Stimulated activated CD4-positive, alpha-beta T cell treated with anti-CD3 and anti-CD28 coated beads, Interleukin-4, amount 100 ng/mL, for 24 hours (primary cell): Measurements from ENCODE around the gene TRABD2A.
"Not testable (repeated sequence)": the region's sequence is repeated elsewhere in the genome, so short reads cannot be mapped to it uniquely, and the experiment has no call there.

Experiments
- DNase-seq: peaks from one replicate; pipeline ENCODE4 v3.0.0-alpha.2; 2020

TRABD2A gene

DNA sequence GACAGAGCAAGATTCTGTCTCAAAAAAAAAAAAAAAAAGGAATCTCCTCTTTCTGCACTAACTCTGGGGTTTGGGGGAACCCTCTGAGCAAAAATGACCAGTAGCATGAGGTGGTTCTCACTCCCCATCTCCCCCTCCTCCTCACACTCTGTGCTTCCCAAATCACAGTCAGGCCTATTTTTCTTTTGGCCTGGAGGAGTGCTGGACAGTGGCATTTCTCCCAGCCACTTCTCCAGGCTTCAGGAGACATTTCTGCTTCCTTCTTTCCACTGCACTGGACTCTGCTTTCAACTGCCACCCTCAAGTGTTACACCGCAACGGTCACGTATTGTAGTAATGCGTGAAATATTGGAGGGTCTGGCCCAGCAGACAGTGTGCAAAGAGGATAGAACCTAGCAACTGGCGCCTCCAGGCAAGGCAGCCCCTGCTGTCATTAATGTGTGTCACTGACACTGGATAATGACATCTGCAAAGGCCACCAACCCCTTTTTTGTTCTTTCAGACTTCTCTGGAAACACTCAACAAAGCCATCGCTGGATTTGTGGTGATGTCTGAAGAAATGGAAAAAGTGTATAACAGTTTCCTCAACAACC lies 68.9 kb downstream of the TRABD2A start:
- DNase-seq = no peak

DNA sequence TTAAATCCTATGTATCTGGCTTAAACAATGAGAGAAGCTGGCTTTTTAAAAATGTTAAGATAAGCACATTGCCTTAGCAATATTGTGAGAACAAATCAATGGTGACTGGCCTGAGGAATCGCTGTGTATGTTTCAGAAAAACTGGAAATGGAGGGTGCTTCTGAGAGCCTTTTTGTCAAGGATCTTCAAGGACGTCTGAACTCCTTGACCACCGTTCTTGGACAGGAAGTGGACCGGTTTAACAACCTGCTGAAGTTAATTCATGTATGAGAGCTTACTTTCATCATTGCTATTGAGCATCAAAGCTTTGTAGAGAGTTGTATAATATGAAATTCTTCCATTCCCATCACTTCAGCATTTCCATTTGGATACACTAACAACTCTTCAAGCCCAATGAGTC lies 72.6 kb downstream of the TRABD2A start:
- no peak for DNase-seq

DNA sequence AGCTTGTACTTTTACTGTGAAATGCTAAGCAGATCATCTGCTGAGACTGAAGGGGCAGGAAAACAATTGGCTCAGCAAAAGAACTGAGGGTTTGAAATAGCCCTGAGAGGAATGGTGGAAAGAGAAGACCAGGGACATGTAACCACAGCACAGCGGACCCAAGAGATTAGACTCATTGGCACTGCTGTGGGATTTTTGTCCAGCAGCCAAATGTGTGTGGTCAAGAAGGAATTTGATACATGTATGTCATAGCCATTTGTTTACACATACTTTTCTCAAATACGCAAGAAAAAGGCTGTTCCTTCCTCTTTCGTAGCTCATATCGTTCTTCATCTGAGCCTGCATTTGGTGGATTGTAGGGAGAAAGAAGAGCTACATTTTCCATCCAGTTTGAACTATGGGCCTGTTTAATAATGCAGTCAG lies 73.8 kb downstream of the TRABD2A start:
- DNase-seq = no peak

DNA sequence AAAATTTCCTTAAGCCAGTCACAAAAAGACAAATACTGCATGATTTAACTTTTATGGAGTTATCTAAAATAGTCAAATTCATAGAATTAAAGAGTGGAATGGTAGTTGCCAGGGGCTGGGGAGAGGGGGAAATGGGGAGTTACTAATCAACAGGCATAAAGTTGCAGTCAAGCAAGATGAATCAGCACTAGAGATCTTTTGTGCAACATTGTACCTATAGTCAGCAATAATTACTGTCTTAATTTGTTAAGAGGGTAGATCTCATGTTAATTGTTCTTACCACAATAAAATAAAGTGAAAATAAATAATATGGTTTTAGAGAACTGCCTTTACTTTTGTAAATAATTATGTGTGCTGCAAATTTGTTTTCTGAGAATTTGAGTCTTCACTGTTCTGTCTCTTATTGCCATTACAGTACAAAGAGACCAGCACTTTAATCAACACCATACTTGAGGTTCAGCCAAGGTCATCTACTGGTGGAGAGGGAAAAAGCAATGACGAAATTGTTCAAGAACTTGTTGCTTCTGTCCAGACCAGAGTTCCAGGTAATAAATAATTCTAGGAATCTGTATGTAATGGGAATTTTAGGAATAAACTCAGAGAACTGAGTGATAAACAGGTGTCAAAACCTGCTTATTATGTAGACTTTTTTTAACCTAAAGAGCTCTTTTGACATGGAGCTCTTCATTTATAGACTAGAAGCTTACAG lies 75.5 kb downstream of the TRABD2A start:
- DNase-seq = no peak

DNA sequence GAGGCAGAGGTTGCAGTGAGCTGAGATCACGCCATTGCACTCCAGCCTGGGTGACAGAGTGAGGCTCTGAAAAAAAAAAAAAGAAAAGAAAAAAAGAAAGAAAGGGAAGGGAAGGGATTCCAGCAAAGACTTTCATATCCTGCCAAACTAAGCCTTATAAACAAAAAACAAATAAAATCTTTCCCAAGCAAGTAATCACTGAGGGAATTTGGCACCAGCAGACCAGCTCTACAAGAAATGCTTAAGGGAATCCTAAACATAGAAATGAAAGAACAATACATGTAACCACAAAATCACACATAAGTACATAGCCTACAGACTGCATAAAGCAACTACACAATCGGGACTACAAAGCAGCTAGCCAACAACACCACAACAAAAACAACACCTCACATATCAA lies 79.1 kb downstream of the TRABD2A start:
- DNase-seq = no peak

DNA sequence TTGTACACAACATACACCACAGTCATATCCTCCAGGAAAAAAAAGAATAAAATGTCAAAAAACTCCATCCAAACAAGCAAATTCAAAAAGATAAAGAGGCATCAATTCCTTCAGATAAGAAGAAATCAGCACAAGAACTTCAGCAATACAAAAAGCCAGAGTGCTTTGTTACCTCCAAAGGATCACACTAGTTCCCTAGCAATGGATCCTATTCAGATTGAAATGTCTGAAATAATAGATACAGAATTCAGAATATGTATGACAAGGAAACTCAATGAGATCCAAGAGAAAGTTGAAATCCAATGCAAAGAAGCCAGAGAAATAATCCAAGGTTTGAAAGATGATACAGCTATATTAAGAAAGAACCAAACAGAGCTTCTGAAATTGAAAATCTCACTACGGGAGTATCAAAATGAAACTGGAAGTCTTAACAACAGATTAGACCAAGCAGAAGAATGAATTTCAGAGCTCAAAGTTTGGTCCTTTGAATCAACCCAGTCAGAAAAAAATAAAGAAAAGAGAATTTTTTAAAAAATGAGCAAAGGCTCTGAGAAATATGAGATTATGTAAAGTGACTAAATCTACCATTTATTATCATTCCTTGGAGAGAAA lies 80.6 kb downstream of the TRABD2A start:
- no peak for DNase-seq

DNA sequence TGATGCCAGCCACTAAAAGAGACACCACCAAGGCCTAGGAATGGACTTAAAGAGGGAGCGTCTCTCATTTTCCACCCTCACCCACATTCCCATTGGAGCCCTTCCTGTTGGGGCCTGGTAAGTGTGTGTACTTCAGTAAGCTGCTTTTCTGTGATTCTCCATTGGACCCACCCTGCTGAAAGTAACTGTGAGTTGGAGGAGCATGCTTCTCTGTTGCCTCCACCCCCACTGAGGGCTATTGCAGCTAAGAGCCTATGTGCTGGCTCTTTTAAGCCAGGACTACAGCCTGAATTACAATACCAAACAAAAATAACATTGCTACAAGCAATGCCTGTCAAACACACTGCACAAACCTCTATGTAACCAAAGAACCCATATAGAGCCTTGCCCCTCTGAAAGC lies 81.1 kb downstream of the TRABD2A start:
- DNase-seq = no peak

DNA sequence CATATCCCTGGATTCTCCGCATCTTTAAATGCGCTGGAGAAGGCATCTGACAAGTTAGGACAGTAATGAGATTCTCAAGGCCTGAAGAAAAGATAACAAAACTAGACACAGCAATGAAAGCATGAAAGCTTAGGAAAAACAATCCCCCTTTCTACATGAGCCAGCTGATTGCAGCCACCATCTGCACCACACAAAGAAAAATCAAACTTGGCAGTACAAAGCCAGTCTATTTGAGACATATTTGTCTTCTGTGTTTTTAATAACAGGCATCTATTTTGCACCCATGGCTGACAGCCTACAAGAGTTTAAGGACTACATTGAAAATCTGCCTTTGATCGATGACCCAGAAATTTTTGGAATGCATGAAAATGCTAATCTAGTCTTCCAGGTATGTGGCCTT lies 83.6 kb downstream of the TRABD2A start:
- no peak for DNase-seq

DNA sequence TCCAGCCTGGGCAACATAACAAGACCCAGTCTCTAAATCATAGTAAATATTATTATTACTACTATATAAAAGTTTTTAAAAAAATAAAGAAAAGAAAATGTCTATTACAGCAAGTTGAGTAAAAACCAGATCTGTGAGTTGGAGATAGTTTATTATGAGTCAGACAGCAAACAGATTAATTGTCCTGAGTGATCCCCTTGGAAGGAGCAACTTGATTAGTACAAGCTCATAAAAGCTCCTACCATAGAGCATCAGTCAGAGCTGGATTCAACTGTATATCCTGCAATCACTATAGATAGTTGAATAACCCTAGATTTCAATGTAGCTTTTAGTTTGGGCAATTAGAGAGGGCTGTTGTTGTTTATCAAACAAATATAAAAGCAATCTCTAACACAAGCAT lies 84.1 kb downstream of the TRABD2A start:
- no peak for DNase-seq

DNA sequence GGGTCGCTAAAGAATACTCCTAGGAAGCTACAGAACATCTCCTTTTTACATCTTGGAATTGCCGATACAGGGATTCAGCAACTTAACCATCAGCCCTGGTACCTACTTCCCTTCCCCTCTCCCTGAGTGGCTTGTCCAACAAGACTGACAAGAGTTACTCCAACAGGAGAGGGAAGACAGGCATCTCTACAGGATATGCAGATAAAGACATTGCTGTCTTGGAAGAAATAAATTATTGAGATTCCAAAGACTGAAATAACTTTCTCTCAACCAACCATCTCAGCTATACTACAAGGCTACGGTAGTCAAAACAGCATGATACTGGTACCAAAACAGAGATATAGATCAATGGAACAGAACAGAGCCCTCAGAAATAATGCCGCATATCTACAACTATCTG lies 87.2 kb downstream of the TRABD2A start:
- no peak for DNase-seq

DNA sequence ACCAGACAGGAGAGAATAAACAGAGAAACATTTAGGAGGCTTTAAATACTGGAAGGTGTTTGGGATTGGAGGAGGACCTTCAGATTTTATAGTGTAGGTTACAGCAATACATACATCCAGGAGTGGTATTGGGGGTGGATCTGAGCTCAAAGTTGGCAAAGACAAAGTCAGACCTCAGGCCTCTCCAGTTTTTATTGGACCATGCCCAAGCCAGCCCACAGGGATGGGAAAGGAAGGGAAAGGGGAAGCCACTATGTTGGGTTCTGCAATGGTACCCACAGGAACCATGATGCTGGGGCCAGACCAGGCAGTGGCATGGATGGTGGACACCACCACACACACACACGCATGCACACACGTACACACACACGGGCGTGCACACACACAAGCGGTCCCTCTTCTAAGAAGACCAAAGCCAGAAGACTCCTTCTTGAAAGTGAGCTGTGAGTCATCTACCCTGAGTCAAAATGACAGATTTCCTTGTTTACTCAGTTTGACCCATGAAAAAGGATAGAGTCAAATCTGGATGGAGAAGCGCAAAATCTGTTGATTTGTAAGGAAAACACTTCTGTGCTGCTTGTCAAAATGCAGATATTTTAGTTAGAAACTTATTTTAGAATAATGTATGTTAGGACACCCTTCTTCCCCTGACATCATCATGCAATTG lies 87.9 kb downstream of the TRABD2A start:
- no peak for DNase-seq

DNA sequence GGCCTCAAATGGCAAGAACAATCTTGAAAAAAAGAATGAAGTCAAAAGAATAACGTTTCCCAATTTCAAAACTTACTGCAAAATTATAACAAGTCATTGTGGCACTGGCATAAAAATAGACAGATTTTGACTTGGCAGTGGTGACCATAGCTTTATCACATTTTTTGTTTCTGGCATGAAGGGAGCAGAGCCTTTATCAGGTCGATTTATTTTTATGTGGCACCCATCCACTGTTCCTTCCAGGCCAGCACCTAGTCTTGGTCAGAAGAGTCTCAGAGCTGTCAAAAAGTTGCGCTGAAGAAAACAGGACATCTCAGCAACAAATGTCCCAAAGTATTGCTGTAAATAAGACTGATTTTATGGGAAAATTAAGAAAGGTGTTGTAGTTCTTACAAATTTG lies 92.4 kb downstream of the TRABD2A start:
- no peak for DNase-seq

DNA sequence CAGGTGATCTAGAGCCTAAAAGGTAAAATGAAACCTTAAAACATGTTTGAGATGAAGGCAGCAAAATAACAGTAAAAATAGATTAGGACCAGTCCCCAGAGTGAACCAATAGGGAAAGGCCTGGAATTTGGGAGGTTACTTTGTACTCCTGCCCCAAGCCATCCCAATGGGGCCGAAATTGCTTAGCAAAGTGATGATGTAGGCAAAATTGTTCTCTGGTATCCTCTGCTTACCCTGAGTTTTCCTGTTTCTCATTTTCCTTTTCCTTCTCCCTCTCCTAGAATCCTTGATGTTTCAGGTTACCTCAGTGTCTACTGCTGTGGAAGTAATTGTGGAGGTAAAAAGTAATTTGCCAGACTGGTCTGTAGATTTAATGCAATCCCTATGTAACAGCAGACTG lies 92.9 kb downstream of the TRABD2A start:
- DNase-seq = no peak

DNA sequence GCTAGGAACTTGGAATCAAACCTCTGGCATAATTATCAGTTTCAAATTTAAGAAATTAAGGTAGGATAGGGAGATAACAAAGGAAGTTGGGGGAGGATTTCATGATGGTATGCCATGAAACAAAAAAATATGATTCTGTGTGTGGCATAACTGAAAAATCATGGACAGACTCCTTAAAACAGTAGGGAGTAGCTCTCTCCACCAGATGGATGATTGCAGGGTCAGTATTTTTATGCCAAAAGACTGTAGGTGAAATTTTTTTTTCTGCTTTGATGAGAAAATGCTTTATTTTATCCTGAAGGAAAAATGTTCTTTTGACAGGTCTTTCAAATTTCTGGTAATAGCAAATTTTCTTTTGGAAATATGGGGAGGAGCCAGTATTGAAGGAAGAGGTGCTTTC lies 94.3 kb downstream of the TRABD2A start:
- no peak for DNase-seq

DNA sequence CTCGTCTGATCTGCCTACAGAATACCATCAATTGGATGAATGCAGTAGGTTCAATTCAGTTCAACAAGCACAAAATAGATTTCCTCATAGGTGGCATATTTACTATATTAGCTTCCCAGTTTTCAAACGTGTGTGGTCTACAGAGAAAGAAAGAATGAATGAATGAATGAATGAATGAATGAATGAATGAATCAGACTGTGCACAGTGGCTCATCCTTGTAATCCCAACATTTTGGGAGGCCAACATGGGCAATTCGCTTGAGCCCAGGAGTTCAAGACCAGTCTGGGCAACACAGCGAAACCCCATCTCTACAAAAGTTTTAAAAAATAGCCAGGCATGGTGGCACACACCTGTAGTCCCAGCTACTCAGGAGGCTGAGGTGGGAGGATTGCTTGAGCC lies 94.9 kb downstream of the TRABD2A start:
- no peak for DNase-seq

DNA sequence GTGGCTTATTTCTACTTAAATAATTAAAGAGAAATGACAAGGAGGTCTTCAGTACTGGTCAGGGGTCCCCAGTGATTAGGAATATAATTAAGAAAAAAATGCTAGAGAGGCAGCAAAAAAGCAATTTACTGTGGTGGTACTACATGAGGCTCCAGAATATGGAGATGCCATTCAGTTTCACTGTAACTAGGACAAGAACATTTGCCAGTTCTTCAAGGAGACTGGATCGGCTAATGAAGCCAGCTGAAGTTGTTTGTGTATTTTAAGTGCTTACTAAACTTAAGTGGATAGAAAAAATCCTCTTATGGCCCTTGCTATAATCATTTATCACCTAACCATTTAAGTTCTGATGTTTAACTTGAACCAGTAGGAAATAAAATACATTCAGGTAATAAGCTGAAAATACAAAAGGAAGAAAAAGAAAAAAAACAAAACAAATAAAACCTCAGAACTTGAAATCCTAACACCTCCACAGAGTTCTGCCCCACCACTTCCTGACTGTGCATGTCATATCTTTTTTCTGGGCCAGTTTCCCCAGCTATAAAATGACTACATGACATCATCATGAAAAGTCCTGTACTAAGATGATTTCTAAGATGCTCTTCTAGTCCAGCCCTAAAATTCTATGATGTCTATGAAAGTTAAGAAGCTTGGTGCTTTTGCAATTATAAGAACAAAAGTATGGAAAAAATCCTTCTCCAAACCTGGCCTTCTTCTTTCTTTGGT lies 98.0 kb downstream of the TRABD2A start:
- peak; percentile 37 for DNase-seq

DNA sequence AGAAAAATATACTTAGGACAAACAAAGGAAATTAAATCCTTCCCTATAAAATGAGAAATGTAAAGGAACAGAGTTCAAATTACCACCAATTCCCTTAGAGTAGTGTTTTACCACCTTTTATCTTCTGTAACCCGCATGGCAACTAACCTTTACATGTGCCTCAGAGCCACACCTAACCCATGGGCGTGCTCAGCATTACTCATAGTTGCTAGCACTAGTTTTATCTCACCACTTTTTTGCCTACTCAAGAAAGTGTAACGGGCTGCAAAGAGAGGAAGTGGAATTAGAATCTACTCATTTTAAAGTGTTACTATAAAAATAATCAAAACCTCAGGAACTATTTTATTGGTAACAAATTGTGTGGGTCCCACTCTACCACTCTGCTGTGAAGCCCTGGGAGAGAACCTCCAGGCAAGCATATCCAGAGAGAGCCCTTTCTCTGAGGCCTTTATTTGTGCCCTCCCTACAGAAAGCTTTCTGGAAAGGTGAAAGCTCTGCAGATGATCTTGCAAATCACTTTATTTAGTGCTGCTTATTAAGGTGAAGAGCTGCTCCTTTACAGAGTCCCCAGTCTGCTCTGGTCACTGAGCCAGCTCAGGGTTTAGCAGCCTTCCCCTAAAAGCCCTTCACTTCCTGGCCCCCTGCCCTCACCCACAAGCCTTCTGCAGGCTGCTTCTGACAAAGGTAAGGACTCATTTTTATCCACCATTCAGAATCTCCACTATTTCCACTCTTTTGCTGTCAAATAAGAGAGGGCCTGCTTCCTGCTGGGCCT lies 98.8 kb downstream of the TRABD2A start:
- DNase-seq = peak; percentile 68

DNA sequence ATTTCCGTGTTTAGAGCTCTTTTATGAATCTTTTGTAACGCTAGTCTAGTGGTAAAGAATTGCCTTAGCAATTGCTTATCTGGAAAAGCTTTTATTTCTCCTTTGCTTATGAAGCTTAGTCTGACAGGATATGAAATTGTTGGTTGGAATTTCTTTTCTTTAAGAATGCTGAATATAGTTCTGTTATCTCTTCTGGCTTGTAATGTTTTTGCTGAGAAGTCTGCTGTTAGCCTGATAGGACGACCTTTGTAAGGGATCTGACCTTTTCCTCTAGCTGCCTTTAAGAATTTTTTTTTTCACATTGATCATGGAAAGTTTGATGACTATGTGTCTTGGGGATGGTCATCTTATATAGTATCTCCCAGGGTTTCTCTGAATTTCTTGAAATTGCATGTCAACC lies 101.1 kb downstream of the TRABD2A start:
- DNase-seq = no peak

DNA sequence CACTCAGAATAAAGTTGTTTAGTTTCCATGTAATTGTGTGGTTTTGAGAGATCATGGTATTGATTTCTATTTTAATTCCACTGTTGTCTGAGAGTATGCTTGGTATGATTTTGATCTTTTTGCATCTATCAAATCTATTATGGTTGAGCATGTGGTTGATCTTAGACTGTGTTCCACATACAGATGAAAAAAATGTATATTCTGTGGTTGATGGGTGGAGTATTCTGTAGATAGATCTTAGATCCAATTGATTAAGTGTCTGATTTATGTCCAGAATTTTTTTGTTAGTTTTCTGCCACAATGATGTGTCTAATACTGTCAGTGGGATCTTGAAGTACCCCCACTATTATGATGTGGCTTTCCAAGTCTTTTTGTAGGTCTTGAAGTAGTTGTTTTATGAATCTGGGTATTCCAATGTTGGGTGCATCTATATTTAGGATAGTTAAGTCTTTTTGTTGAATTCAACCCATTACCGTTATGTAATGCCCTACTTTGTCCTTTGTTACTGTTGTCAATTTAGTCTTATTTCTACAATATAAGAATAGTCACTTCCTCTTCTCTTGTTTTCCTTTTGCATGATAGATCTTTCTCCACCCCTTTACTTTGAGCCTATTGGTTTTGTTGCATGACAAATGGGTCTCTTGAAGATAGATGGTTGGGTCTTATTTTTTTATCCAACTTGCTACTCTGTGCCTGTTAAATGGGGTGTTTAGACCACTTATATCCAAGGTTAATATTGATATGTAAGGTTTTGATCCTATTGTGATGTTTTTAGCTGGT lies 101.8 kb downstream of the TRABD2A start:
- no peak for DNase-seq

DNA sequence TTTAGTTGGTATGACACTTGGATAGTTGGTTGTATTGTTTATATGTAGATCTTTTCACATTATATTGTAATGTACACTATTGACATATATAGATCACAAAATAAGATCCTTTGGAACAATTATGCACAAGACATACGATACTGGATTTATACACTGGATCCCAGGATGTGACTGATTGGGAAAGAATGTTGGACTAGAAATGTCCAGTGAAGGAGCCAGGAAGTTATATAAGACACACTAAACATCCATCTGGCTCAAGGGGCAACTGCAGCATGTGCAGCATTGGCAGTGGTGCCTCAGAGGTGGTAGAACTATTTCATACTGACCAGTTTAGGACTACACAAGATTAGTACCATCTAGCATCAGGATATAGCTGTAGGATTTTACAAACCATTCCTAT lies 104.9 kb downstream of the TRABD2A start:
- DNase-seq = no peak

DNA sequence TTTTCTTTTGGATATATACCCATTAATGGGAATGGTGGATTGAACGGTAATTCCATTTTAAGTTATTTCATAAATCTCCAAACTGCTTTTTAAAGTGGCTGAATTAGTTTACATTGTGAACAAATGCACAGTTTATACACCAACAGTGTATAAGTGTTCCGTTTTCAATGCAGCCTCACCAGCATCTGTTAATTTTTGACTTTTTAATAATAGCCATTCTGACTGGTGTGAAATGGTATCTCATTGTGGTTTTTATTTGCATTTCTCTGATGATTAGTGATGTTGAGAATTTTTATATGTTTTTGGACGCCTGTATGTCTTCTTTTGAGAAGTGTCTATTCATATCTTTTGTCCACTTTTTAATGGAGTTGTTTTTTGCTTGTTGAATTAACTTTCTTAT lies 107.3 kb downstream of the TRABD2A start:
- DNase-seq = not testable (repeated sequence)
